GM21360 (cell line): Measurements from ENCODE around the gene HMCN2.

Source experiments
- ATAC-seq: cut with Tn5 transposase; IDR thresholded peaks from one replicate; pipeline ENCODE4 v1.9.1; 2021; ENCODE audit warnings: mild to moderate bottlenecking, moderate library complexity; ENCODE audit not compliant: unreplicated experiment

The HMCN2 gene

GRCh38 chr9:130444565-130445221 lies 179.1 kb downstream of the HMCN2 start, which contains the start of gene ASS1:
Gene ASS1 (plus strand): TSS chr9:130444961. CDS start chr9:130452229, 7,268 bp downstream.
- ATAC-seq: no peak

- no peak for ATAC-seq
Observed at GRCh38 chr9:130445268-130445983, 179.9 kb downstream of the HMCN2 start.

GRCh38 chr9:130446101-130446861 lies 180.7 kb downstream of the HMCN2 start:
- ATAC-seq: no peak

GRCh38 chr9:130447193-130447816 lies 181.7 kb downstream of the HMCN2 start:
- no peak for ATAC-seq

- ATAC-seq: no peak
Observed at GRCh38 chr9:130448035-130448624, 182.6 kb downstream of the HMCN2 start.

GRCh38 chr9:130448771-130449603 lies 183.4 kb downstream of the HMCN2 start:
- no peak for ATAC-seq

GRCh38 chr9:130450344-130451003 lies 184.9 kb downstream of the HMCN2 start:
- no peak for ATAC-seq

GRCh38 chr9:130451004-130451390 lies 185.4 kb downstream of the HMCN2 start:
- no peak for ATAC-seq

- no peak for ATAC-seq
Observed at GRCh38 chr9:130451509-130452388, 186.2 kb downstream of the HMCN2 start.

GRCh38 chr9:130452835-130453234 lies 187.3 kb downstream of the HMCN2 start:
- no peak for ATAC-seq

- ATAC-seq: no peak
Observed at GRCh38 chr9:130453487-130453886, 187.9 kb downstream of the HMCN2 start.

- ATAC-seq: no peak
Observed at GRCh38 chr9:130454096-130454811, 188.7 kb downstream of the HMCN2 start.

GRCh38 chr9:130454812-130455325 lies 189.3 kb downstream of the HMCN2 start:
- ATAC-seq: no peak

GRCh38 chr9:130458027-130458803 lies 192.7 kb downstream of the HMCN2 start:
- no peak for ATAC-seq

- no peak for ATAC-seq
Observed at GRCh38 chr9:130458804-130459067, 193.2 kb downstream of the HMCN2 start.

- ATAC-seq: no peak
Observed at GRCh38 chr9:130459151-130459550, 193.6 kb downstream of the HMCN2 start.
